Measurements from ENCODE around the gene DEFB121.

GRCh38 chr20:31452575-31452974 is 46.6 kb upstream of the DEFB121 start:
- no peak for TF ChIP-seq POLR2A (IDR thresholded peaks at IDR 0.05; ENCODE audit: low read depth, low read length)
- TF ChIP-seq REST (IDR thresholded peaks at IDR 0.05; ENCODE audit: low read depth, low read length), result no peak
- no peak for TF ChIP-seq CEBPB (IDR thresholded peaks at IDR 0.05; ENCODE audit: borderline replicate concordance in 1 of 2, low read depth in 2 of 2, low read length in 2 of 2)
- no peak for TF ChIP-seq ESRRA (IDR thresholded peaks at IDR 0.05; ENCODE audit: low read length)
- no peak for TF ChIP-seq MAX (IDR thresholded peaks at IDR 0.05; ENCODE audit: low read depth, low read length)
- TF ChIP-seq ZBTB33 (IDR thresholded peaks at IDR 0.05), result no peak
- no peak for TF ChIP-seq CTCF (IDR thresholded peaks at IDR 0.05 in 2 of 3, conservative IDR thresholded peaks at IDR 0.05 in 1 of 3; ENCODE audit: control insufficient read depth in 2 of 3, extremely low read depth in 1 of 3, insufficient read depth in 1 of 3, low read depth in 3 of 3, low read length in 3 of 3)
- no peak for TF ChIP-seq EZH2 (IDR thresholded peaks at IDR 0.05; ENCODE audit: borderline replicate concordance, control insufficient read depth, low read depth, low read length)
- no peak for TF ChIP-seq ASH2L (IDR thresholded peaks at IDR 0.05; ENCODE audit: borderline replicate concordance, low read depth)

Measured in GM12878 (cell line).